HG03354 (cell line): ENCODE measurements around the gene KMT5B.

Experiments
- ATAC-seq: cut with Tn5 transposase; IDR thresholded peaks from one replicate; pipeline ENCODE4 v1.9.1; 2021; ENCODE audit warnings: mild to moderate bottlenecking; ENCODE audit not compliant: unreplicated experiment, poor library complexity, severe bottlenecking

The KMT5B gene

GRCh38 chr11:68191661-68192579 is 21.2 kb downstream of the KMT5B start:
- ATAC-seq, result no peak

GRCh38 chr11:68189888-68190287 is 23.2 kb downstream of the KMT5B start:
- ATAC-seq, result no peak

- ATAC-seq, result no peak
Observed at GRCh38 chr11:68189082-68189481, 24.0 kb downstream of the KMT5B start.

GRCh38 chr11:68186061-68186460 is 27.0 kb downstream of the KMT5B start:
- no peak for ATAC-seq

GRCh38 chr11:68181719-68182451 is 31.2 kb downstream of the KMT5B start:
- ATAC-seq, result no peak

- ATAC-seq, result no peak
Observed at GRCh38 chr11:68179847-68180246, 33.2 kb downstream of the KMT5B start.

- ATAC-seq, result no peak
Observed at GRCh38 chr11:68177877-68178276, 35.2 kb downstream of the KMT5B start.

GRCh38 chr11:68173926-68174325 is 39.2 kb downstream of the KMT5B start:
- no peak for ATAC-seq

GRCh38 chr11:68169442-68169841 is 43.7 kb downstream of the KMT5B start:
- ATAC-seq, result no peak

- ATAC-seq, result no peak
Observed at GRCh38 chr11:68168694-68169093, 44.4 kb downstream of the KMT5B start.

- no peak for ATAC-seq
Observed at GRCh38 chr11:68167474-68167873, 45.6 kb downstream of the KMT5B start.

GRCh38 chr11:68166969-68167368 is 46.1 kb downstream of the KMT5B start:
- no peak for ATAC-seq

GRCh38 chr11:68165601-68166000 is 47.5 kb downstream of the KMT5B start:
- ATAC-seq, result no peak

- ATAC-seq, result no peak
Observed at GRCh38 chr11:68164437-68164836, 48.7 kb downstream of the KMT5B start.

- ATAC-seq, result no peak
Observed at GRCh38 chr11:68163691-68164090, 49.4 kb downstream of the KMT5B start.

GRCh38 chr11:68160100-68160695 is 52.9 kb downstream of the KMT5B start:
- no peak for ATAC-seq

GRCh38 chr11:68159665-68160064 is 53.4 kb downstream of the KMT5B start:
- ATAC-seq, result no peak

- ATAC-seq, result no peak
Observed at GRCh38 chr11:68159161-68159560, 53.9 kb downstream of the KMT5B start.

GRCh38 chr11:68158580-68158979 is 54.5 kb downstream of the KMT5B start:
- no peak for ATAC-seq

GRCh38 chr11:68153742-68154141 is 59.4 kb downstream of the KMT5B start:
- ATAC-seq, result no peak

GRCh38 chr11:68150037-68150436 is 63.1 kb downstream of the KMT5B start:
- no peak for ATAC-seq
